Measurements from ENCODE around the gene SDK1.

Gene SDK1

DNA sequence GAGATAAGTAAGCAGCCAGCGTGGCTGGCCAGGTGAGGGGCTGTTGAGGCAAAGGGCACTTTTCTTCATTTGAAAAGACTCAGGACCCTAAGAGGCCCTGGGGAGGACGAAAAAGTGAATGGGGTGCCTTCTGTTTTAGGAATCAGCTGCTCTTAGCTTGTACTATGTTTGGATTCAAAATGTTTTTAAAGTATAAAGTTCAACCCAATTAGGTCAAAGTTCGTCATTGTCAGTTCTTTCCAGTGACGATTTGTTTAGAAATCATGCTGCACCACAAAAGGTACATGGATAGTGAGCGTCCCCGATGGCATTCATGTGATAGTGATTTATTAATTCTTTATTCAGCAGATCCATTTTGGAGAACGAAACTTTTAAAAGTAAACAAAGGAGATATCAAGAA is 338.2 kb downstream of the SDK1 start:
- Histone ChIP-seq H3K4me2 (ENCODE audit: low read length, poor library complexity, severe bottlenecking) (no peak overlapping the region), H2BK5ac (ENCODE audit: low read depth, low read length, poor library complexity, severe bottlenecking) (no peak overlapping the region), H2AK5ac (ENCODE audit: low read length, severe bottlenecking) (no peak overlapping the region), H2BK12ac (ENCODE audit: low read length in 2 of 2) (no peak overlapping the region), H3K9me3 (ENCODE audit: control insufficient read depth, low read length) (no peaks in the 10 kb centered on the region), H2BK15ac (ENCODE audit: low read depth, poor library complexity, severe bottlenecking) (no peak overlapping the region), H3K14ac (ENCODE audit: low read length in 2 of 2) (peak overlapping the region in 1 of 2 experiments; percentile 36), H4K91ac (ENCODE audit: low read length) (no peak overlapping the region), H3K9ac (ENCODE audit: low read length) (no peak overlapping the region), H3K4me3 (ENCODE audit: insufficient read depth in 1 of 2, low read depth in 1 of 2, low read length in 2 of 2) (no peak overlapping the region), H2BK120ac (ENCODE audit: low read depth, low read length) (peak overlapping the region; percentile 5), H3K18ac (ENCODE audit: low read depth in 1 of 2, low read length in 2 of 2) (no peak overlapping the region), H3K4ac (ENCODE audit: low read depth in 1 of 2, low read length in 2 of 2) (no peak overlapping the region), H3K79me1 (replicated peaks; ENCODE audit: low read length, poor library complexity, severe bottlenecking) (peaks cover 2% of the 10 kb centered on the region), H2AFZ (ENCODE audit: low read depth, low read length) (no peak overlapping the region), H3K27me3 (ENCODE audit: control insufficient read depth in 1 of 2, insufficient read depth in 1 of 2, low read length in 2 of 2) (no peaks in the 10 kb centered on the region), H4K8ac (ENCODE audit: low read length) (no peak overlapping the region), H3K36me3 (ENCODE audit: control insufficient read depth in 1 of 2, insufficient read depth in 2 of 2, low read depth in 1 of 2, low read length in 2 of 2) (peaks cover 6 to 12% of the 10 kb centered on the region in 2 experiments), H3K23ac (ENCODE audit: low read length in 2 of 2) (no peak overlapping the region), H3K27ac (ENCODE audit: low read length, poor library complexity, severe bottlenecking) (no peak overlapping the region), H3K4me1 (ENCODE audit: control insufficient read depth, insufficient read depth, low read depth, low read length) (no peaks in the 10 kb centered on the region)
- DNase-seq: no peak
- 68% methylated on average over 7 of the region's 7 CpGs for WGBS

DNA sequence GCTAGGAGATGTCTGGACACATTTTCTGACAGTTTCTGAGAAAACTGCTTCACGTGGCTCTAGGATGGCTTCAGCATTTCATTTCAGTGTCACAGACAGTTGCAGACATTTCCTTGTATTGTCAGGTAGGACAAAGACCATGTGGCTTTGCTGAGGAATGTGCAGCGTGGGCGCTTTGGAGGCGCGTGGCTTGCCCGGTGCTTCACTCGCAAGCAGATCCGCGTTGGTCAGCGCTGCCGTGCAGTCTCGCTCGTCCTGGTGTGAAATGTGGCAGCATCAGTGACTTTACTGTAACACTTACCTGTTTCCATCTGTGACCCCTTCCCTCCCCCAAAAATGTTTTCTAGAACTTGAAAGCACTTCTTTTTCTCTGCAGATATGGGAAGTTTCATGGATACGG is 340.5 kb downstream of the SDK1 start:
- no peaks in the 10 kb centered on the region for H3K27me3 ChIP-seq (ENCODE audit: control insufficient read depth in 1 of 2, insufficient read depth in 1 of 2, low read length in 2 of 2)
- H3K14ac ChIP-seq (ENCODE audit: low read length in 2 of 2): no peak overlapping the region
- no peak overlapping the region for H4K8ac ChIP-seq (ENCODE audit: low read length)
- no peaks in the 10 kb centered on the region for H3K9me3 ChIP-seq (ENCODE audit: control insufficient read depth, low read length)
- H2BK5ac ChIP-seq (ENCODE audit: low read depth, low read length, poor library complexity, severe bottlenecking): no peak overlapping the region
- no peak overlapping the region for H2BK12ac ChIP-seq (ENCODE audit: low read length in 2 of 2)
- H3K9ac ChIP-seq (ENCODE audit: low read length): no peak overlapping the region
- no peak overlapping the region for H3K27ac ChIP-seq (ENCODE audit: low read length, poor library complexity, severe bottlenecking)
- H3K18ac ChIP-seq (ENCODE audit: low read depth in 1 of 2, low read length in 2 of 2): no peak overlapping the region
- no peak overlapping the region for H4K91ac ChIP-seq (ENCODE audit: low read length)
- H3K4ac ChIP-seq (ENCODE audit: low read depth in 1 of 2, low read length in 2 of 2): no peak overlapping the region
- no peak overlapping the region for H3K23ac ChIP-seq (ENCODE audit: low read length in 2 of 2)
- no peak overlapping the region for H2AFZ ChIP-seq (ENCODE audit: low read depth, low read length)
- DNase-seq: no peak
- H2BK120ac ChIP-seq (ENCODE audit: low read depth, low read length): no peak overlapping the region
- H2AK5ac ChIP-seq (ENCODE audit: low read length, severe bottlenecking): no peak overlapping the region
- H2BK15ac ChIP-seq (ENCODE audit: low read depth, poor library complexity, severe bottlenecking): no peak overlapping the region
- no peaks in the 10 kb centered on the region for H3K4me1 ChIP-seq (ENCODE audit: control insufficient read depth, insufficient read depth, low read depth, low read length)
- 91% methylated on average over 14 of the region's 14 CpGs for WGBS
- H3K79me1 ChIP-seq (replicated peaks; ENCODE audit: low read length, poor library complexity, severe bottlenecking): no peaks in the 10 kb centered on the region
- H3K4me3 ChIP-seq (ENCODE audit: insufficient read depth in 1 of 2, low read depth in 1 of 2, low read length in 2 of 2): no peak overlapping the region
- H3K4me2 ChIP-seq (ENCODE audit: low read length, poor library complexity, severe bottlenecking): no peak overlapping the region
- peaks cover 6 to 12% of the 10 kb centered on the region in 2 experiments for H3K36me3 ChIP-seq (ENCODE audit: control insufficient read depth in 1 of 2, insufficient read depth in 2 of 2, low read depth in 1 of 2, low read length in 2 of 2)

DNA sequence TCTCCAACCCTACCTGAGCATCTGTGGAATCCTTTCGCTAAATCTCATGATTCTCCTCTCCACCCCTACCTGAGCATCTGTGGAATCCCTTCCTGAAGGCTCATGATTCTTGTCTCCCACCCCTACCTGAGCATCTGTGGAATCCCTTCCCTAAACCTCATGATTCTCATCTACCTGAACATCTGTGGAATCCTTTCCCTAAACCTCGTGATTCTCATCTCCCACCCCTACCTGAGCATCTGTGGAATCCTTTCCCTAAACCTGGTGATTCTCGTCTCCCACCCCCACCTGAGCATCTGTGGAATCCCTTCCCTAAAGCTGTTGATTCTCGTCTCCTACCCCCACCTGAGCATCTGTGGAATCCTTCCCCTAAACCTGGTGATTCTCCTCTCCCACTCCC is 342.0 kb downstream of the SDK1 start:
- no peak overlapping the region for H4K91ac ChIP-seq (ENCODE audit: low read length)
- no peak overlapping the region for H3K4me2 ChIP-seq (ENCODE audit: low read length, poor library complexity, severe bottlenecking)
- no peak overlapping the region for H4K8ac ChIP-seq (ENCODE audit: low read length)
- no peak overlapping the region for H3K27ac ChIP-seq (ENCODE audit: low read length, poor library complexity, severe bottlenecking)
- H2AFZ ChIP-seq (ENCODE audit: low read depth, low read length): no peak overlapping the region
- H2BK15ac ChIP-seq (ENCODE audit: low read depth, poor library complexity, severe bottlenecking): no peak overlapping the region
- H3K18ac ChIP-seq (ENCODE audit: low read depth in 1 of 2, low read length in 2 of 2): no peak overlapping the region
- no peaks in the 10 kb centered on the region for H3K79me1 ChIP-seq (replicated peaks; ENCODE audit: low read length, poor library complexity, severe bottlenecking)
- 86% methylated on average over 4 of the region's 4 CpGs for WGBS
- no peak overlapping the region for H3K9ac ChIP-seq (ENCODE audit: low read length)
- H3K14ac ChIP-seq (ENCODE audit: low read length in 2 of 2): no peak overlapping the region
- H3K9me3 ChIP-seq (ENCODE audit: control insufficient read depth, low read length): no peaks in the 10 kb centered on the region
- no peak overlapping the region for H2BK120ac ChIP-seq (ENCODE audit: low read depth, low read length)
- no peak overlapping the region for H2AK5ac ChIP-seq (ENCODE audit: low read length, severe bottlenecking)
- H3K4ac ChIP-seq (ENCODE audit: low read depth in 1 of 2, low read length in 2 of 2): no peak overlapping the region
- H3K36me3 ChIP-seq (ENCODE audit: control insufficient read depth in 1 of 2, insufficient read depth in 2 of 2, low read depth in 1 of 2, low read length in 2 of 2): peaks cover 6 to 12% of the 10 kb centered on the region in 2 experiments
- DNase-seq: no peak
- no peaks in the 10 kb centered on the region for H3K27me3 ChIP-seq (ENCODE audit: control insufficient read depth in 1 of 2, insufficient read depth in 1 of 2, low read length in 2 of 2)
- H3K23ac ChIP-seq (ENCODE audit: low read length in 2 of 2): no peak overlapping the region
- no peak overlapping the region for H2BK5ac ChIP-seq (ENCODE audit: low read depth, low read length, poor library complexity, severe bottlenecking)
- H2BK12ac ChIP-seq (ENCODE audit: low read length in 2 of 2): no peak overlapping the region
- no peaks in the 10 kb centered on the region for H3K4me1 ChIP-seq (ENCODE audit: control insufficient read depth, insufficient read depth, low read depth, low read length)
- H3K4me3 ChIP-seq (ENCODE audit: insufficient read depth in 1 of 2, low read depth in 1 of 2, low read length in 2 of 2): no peak overlapping the region

DNA sequence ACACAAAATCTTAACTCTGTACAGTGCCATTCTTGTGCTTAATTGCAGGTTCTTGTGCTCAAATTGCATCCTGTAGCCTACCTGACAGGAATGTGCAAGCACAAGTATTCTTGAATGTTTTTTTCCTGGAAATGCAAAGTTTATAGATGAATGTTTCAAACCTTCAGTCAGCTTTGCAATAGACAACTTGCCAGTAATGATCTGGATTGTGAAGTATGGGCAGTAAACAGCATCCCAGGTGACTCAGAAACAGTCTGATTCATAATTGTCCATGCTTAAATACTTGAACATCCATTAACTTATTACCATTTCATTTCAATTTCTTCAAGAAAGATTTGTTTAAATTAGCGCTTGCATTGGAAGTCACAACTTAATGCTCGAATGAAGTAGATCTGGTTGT is 347.2 kb downstream of the SDK1 start:
- Histone ChIP-seq H3K4me3 (ENCODE audit: insufficient read depth in 1 of 2, low read depth in 1 of 2, low read length in 2 of 2) (no peak overlapping the region), H2AK5ac (ENCODE audit: low read length, severe bottlenecking) (no peak overlapping the region), H2BK15ac (ENCODE audit: low read depth, poor library complexity, severe bottlenecking) (no peak overlapping the region), H3K36me3 (ENCODE audit: control insufficient read depth in 1 of 2, insufficient read depth in 2 of 2, low read depth in 1 of 2, low read length in 2 of 2) (peaks cover 0 to 2% of the 10 kb centered on the region in 2 experiments), H3K4me1 (ENCODE audit: control insufficient read depth, insufficient read depth, low read depth, low read length) (peaks cover 2% of the 10 kb centered on the region), H2BK120ac (ENCODE audit: low read depth, low read length) (no peak overlapping the region), H3K9ac (ENCODE audit: low read length) (no peak overlapping the region), H3K18ac (ENCODE audit: low read depth in 1 of 2, low read length in 2 of 2) (no peak overlapping the region), H3K23ac (ENCODE audit: low read length in 2 of 2) (no peak overlapping the region), H3K14ac (ENCODE audit: low read length in 2 of 2) (no peak overlapping the region), H3K9me3 (ENCODE audit: control insufficient read depth, low read length) (no peaks in the 10 kb centered on the region), H2BK12ac (ENCODE audit: low read length in 2 of 2) (no peak overlapping the region), H3K79me1 (replicated peaks; ENCODE audit: low read length, poor library complexity, severe bottlenecking) (no peaks in the 10 kb centered on the region), H2AFZ (ENCODE audit: low read depth, low read length) (no peak overlapping the region), H2BK5ac (ENCODE audit: low read depth, low read length, poor library complexity, severe bottlenecking) (no peak overlapping the region), H3K4me2 (ENCODE audit: low read length, poor library complexity, severe bottlenecking) (no peak overlapping the region), H3K27me3 (ENCODE audit: control insufficient read depth in 1 of 2, insufficient read depth in 1 of 2, low read length in 2 of 2) (no peaks in the 10 kb centered on the region), H3K27ac (ENCODE audit: low read length, poor library complexity, severe bottlenecking) (no peak overlapping the region), H3K4ac (ENCODE audit: low read depth in 1 of 2, low read length in 2 of 2) (no peak overlapping the region), H4K91ac (ENCODE audit: low read length) (no peak overlapping the region), H4K8ac (ENCODE audit: low read length) (no peak overlapping the region)
- WGBS: no CpG with 5 or more reads among the region's 2 CpGs
- DNase-seq: no peak

Data from mesenchymal stem cell (in vitro differentiated cells and primary cell).